GM19240 (cell line): ENCODE data around the gene TRIM71.
A peak's percentile ranks its signal among the peaks of the same experiment; 100 is the strongest.
"Not testable (repeated sequence)": the region's sequence is repeated elsewhere in the genome, so short reads cannot be mapped to it uniquely, and the experiment has no call there.

Source experiments
- DNase-seq: peaks from one replicate; pipeline ENCODE4 v3.0.0; 2011; ENCODE audit warnings: low spot score; ENCODE audit not compliant: insufficient read length

Gene TRIM71

GRCh38 chr3:32817558-32818228 is at the start of gene TRIM71:
Gene TRIM71 (plus strand): TSS chr3:32817997. CDS start chr3:32818081, 84 bp downstream.
- DNase-seq: no peak

DNA sequence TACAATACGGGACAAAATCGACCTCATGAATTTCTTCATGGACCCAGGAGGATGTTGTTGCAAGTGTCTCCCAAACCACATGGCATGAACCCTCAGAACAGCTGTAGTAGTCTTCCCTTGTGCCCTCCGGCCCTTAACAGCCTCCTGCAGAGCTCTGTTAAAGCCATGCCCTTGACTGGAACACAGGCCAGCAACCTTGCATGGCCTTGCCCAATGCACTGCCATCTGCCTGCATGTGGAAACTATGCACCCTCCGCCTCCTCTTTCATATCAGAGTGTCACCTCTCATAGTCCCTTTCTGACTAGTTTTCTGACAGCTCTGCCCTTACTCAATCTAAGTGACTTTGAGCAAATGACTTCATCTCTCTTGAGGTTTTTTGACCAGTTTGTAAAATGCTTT is 39.4 kb upstream of the TRIM71 start:
- no peak for DNase-seq

GRCh38 chr3:32780071-32780734 is 37.6 kb upstream of the TRIM71 start:
- DNase-seq: no peak

- no peak for DNase-seq
These were observed 37.0 kb upstream of the TRIM71 start for GRCh38 chr3:32780735-32781210.

- DNase-seq: peak; percentile 67
These were observed 36.4 kb upstream of the TRIM71 start for GRCh38 chr3:32781211-32781968.

GRCh38 chr3:32781969-32782270 is 35.9 kb upstream of the TRIM71 start:
- DNase-seq: not testable (repeated sequence)

GRCh38 chr3:32782407-32782806 is 35.4 kb upstream of the TRIM71 start:
- no peak for DNase-seq

DNA sequence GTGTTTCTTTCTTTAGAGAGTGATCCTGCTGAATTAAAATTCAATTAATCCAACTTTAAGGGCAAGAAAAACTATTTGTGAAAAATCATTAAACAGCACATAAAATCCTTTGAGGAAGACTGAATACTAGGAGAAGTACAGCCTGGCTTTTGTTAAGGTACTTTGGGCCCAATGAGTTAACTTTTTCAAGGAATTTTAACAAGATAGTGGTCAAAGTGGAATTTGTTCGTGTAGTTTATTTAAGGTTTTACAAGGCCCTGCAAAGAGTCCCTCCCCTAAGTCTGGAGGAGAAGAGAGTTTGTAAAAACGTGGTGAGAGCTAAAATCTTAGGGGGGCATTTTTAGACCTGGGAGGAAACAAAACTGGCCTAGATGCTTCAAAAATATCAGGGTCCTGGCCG is 26.0 kb upstream of the TRIM71 start:
- no peak for DNase-seq

DNA sequence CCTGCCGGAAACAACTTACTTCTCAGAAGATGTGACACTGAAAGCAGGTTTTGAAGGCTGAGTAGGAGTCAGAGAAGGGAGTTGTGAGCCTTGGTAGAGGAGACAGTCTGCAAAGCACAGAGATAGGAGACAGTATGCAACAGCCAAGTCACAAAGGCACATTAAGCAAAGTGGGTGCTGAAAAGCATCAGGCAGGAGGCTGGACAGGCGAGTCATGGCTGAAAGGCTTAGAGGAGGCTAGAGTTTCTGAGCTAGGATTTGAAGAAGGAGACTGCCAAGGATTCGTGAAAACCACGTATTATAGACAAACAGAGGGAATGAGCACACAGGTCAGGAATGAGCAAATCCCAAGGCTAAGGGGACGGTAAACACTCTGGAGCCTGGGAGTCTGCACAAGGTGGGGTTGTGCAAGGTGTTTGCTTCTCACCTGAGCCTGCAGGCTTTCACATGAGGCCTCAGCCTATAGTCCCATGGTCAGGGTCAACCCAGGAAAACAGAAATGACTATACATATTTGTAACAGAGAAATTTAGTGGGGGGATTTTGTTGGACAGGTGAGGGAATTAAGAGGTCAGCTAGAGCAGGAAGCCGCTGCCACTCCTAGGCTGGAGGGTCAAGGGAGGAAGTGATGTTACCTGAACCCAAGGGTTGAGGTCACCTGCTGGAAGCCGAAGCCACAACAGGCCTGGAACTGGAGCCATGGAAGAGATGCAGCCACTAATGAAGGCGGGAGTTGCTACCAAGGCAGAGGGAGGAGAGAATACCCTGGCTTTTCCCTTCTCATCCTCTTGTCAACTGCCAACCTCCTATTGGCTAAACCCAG is 23.1 kb upstream of the TRIM71 start:
- DNase-seq: no peak

DNA sequence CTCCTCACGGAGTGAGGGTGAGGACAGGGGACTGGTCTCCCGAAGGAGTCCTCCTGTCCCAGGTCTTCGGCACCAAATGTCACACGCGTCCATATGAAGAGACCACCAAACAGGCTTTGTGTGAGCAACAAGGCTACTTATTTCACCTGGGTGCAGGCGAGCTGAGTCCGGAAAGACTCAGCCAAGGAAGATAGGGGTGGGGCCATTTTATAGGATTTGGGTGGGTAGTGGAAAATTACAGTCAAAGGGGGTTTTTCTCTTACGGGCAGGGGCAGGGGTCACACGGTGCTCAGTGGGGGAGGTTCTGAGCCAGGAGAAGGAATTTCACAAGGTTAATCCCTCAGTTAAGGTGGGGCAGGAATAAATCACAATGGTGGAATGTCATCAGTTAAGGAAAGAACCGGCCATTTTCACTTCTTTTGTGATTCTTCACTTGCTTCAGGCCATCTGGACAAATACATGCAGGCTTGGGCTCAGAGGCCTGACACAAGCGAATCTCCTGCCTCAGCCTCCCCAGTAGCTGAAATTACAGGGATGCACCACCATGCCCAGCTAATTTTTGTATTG is 21.3 kb upstream of the TRIM71 start:
- not testable (repeated sequence) for DNase-seq

DNA sequence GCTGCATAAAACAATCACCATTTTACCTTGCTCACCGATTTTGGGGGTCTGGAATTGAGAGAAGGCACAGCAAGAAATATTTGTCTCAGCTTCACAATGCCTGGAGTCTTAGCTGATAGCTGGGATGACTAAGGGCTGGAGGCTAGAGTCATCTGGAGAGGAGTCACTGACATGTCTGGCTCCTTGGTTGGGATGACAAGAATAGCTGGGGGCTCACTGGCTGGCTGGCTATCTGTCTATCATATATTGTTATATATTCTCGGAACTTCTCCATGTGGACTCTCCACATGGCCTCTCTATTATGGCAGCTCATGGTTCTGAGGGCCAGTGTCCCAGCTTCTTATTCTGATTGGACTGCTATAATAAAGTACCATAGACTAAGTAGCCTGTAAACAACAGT is 20.0 kb upstream of the TRIM71 start:
- no peak for DNase-seq

DNA sequence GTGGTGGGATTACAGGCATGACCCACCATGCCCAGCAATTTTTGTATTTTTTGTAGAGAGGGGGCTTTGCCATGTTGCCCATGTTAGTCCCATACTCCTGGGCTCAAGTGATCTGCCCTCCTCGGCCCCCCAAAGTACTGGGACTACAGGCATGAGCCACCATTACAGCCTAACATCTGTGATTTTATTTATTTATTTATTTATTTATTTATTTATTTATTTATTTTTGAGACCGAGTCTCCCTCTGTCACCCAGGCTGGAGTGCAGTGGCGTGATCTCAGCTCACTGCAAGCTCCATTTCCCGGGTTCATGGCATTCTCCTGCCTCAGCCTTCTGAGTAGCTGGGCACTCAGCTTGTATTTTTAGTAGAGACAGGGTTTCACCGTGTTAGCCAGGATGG is 16.4 kb upstream of the TRIM71 start:
- DNase-seq: not testable (repeated sequence)

DNA sequence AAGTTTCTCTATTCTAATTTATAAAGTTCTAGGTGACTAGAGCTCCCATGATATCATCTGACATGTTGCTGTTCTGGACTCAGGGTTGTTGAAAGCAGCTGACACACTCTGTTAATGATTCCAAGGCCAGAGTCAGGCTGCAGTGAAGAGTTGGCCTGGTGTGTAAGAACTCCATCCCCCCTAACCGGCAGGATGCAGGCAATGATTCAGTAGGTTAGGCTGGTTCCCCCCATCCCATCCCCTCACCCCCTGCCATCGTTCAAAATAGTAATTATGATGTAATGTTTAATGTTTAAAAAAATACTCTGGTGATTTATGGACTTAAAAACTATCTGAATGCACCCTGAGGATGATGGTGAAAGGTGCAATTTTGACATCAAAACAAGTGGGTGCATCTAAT is 4.6 kb upstream of the TRIM71 start:
- DNase-seq: no peak

- DNase-seq: no peak
These were observed 3.4 kb upstream of the TRIM71 start for GRCh38 chr3:32814361-32814760.

GRCh38 chr3:32815841-32816438 is 1.9 kb upstream of the TRIM71 start:
- no peak for DNase-seq

DNA sequence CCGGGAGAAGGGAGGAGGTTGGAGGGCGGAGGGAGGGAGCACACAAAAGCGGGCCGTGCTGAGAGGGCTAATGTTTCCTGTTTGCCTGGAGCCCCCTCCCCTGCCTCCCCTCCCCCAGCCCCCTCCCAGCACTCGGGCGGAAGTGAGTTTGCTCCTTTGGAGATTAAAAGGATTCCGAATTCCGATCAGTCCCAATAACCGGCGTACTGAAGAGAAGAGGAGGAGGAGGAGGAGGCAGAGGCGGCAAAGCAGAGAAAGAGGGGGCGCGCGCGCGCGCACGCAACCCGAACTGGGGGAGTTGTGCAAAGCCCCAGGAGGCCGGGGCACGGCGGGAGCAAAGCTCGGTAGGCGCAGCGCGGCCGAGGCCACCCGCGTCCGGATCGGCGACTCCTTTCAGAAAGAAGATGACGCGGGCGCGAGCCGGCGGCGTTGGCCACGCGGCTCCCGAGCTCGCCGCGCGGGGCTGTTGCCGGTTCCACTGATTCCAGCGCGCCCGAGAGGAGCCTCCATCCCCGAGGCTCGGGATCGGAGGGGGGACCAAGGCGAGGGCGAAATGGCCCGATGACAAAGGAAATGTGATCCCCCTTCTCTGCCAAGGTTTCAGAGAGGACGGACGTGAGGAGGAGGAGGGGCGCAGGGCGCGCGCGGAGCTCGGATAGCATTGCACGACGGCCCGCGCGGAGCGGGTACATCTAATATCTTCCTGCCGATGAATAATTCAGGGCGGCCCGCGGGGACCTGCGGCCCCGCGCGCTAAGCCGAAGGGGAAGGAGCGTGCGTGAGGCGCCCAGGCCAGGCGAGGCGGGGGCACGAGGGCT is 1.1 kb upstream of the TRIM71 start:
- DNase-seq: no peak

GRCh38 chr3:32817257-32817557 is 590 bp upstream of the TRIM71 start:
- DNase-seq: no peak

GRCh38 chr3:32818229-32818969 is 602 bp downstream of the TRIM71 start:
- no peak for DNase-seq

DNA sequence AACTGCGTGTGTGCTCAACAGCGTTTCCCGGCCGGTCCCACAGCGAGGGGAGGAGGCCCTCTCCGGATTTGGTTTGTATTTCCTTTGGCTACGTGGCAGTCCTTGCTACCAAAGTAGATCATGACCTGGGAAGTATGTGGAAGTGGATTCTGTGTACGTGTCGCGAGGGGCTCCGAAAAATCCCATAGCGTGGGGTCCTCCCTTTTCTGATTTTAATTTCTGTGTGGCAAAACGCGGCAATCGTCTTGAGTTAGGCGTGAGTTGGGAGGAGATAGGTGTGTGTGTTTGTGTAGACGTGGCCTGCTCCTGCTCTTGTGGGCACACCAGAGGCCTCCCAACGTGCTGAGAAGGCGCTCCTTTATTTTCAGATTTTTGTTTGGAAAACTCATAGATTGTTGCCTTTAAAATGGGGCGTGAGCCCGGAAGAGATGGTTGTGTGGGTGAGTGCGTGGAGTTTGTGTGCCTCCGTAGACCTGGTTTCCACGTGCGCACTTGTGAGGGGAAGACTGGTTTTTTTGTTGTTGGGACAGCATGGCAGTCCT is 1.2 kb downstream of the TRIM71 start:
- no peak for DNase-seq
